CD8-positive, alpha-beta memory T cell (primary cell): Measurements from ENCODE around the gene FAM83G. TPM values are rescaled to one million over a fixed set of nuclear protein-coding genes. Genes with fewer than 3 reads are reported as not detected.

Experiments
- CTCF ChIA-PET: fragments of 350-600 bp; sonication (Branson Sonifier 250); formaldehyde crosslinking; loops from one replicate; lab custom pipeline; 2021; ENCODE audit warnings: antibody characterized with exemption; lab: Charles Lee
- POLR2A ChIA-PET: fragments of 350-600 bp; sonication (Branson Sonifier 250); formaldehyde crosslinking; loops from one replicate; lab custom pipeline; 2021; ENCODE audit warnings: antibody characterized with exemption; lab: Charles Lee
- DNase-seq, 5 donors: peaks; one replicate each; pipeline versions ENCODE4 v3.0.0 to v3.0.0-alpha.2; 2020 to 2022; ENCODE audit warnings: mixed read lengths in 1 of 5
- H3K27ac ChIP-seq: one replicate; pipeline ENCODE4 v1.7.0; 2013; ENCODE audit warnings: low read depth, mild to moderate bottlenecking, low read length, moderate library complexity
- H3K27me3 ChIP-seq: 2 replicates; pipeline ENCODE4 v1.7.0; 2013; ENCODE audit warnings: low read length, mild to moderate bottlenecking; ENCODE audit not compliant: insufficient read depth, poor library complexity, severe bottlenecking
- H3K36me3 ChIP-seq: 2 replicates; pipeline ENCODE4 v1.7.0; 2013; ENCODE audit warnings: mild to moderate bottlenecking, low read length, moderate library complexity; ENCODE audit not compliant: insufficient read depth
- H3K4me1 ChIP-seq: 2 replicates; pipeline ENCODE4 v1.7.0; 2013; ENCODE audit warnings: mild to moderate bottlenecking, low read length, moderate library complexity; ENCODE audit not compliant: insufficient read depth
- H3K4me3 ChIP-seq: 2 replicates; pipeline ENCODE4 v1.7.0; 2013; ENCODE audit warnings: mild to moderate bottlenecking, low read length
- H3K9me3 ChIP-seq: 2 replicates; pipeline ENCODE4 v1.7.0; 2013; ENCODE audit warnings: mild to moderate bottlenecking, low read length
- H3K27ac Mint-ChIP-seq, 8 donors: one replicate each; pipeline ENCODE4 v1.8.0; 2020 to 2021; ENCODE audit warnings: mixed read lengths in 8 of 8, mild to moderate bottlenecking in 6 of 8, inconsistent platforms in 3 of 8, moderate library complexity in 3 of 8
- H3K27me3 Mint-ChIP-seq, 2 donors: one replicate each; pipeline ENCODE4 v1.8.0; 2020 to 2021; ENCODE audit warnings: mixed read lengths in 2 of 2, mild to moderate bottlenecking in 1 of 2, moderate library complexity in 1 of 2
- H3K36me3 Mint-ChIP-seq, 3 donors: one replicate each; pipeline ENCODE4 v1.8.0; 2020 to 2021; ENCODE audit warnings: mixed read lengths in 3 of 3, inconsistent platforms in 1 of 3, mild to moderate bottlenecking in 1 of 3
- H3K4me1 Mint-ChIP-seq, 3 donors: one replicate each; pipeline ENCODE4 v1.8.0; 2020 to 2021; ENCODE audit warnings: mixed read lengths in 3 of 3, inconsistent platforms in 1 of 3, mild to moderate bottlenecking in 1 of 3
- H3K4me3 Mint-ChIP-seq, 7 donors: one replicate each; pipeline ENCODE4 v1.8.0; 2020 to 2021; ENCODE audit warnings: mixed read lengths in 7 of 7, mild to moderate bottlenecking in 6 of 7, moderate library complexity in 4 of 7, inconsistent platforms in 2 of 7
- H3K9me3 Mint-ChIP-seq, 5 donors: one replicate each; pipeline ENCODE4 v1.8.0; 2020 to 2022; ENCODE audit warnings: mixed read lengths in 5 of 5, mild to moderate bottlenecking in 3 of 5, moderate library complexity in 2 of 5, inconsistent platforms in 1 of 5
- polyA plus RNA-seq: library from polyadenylated mRNA; unstranded; fragments of 300-500 nt; fragmentation: Illumina TruSeq; gene quantifications from one replicate; pipeline ENCODE4 v1.2.3, GENCODE V29; 2021
- total RNA-seq, 2 experiments: library from RNA; stranded (reverse); gene quantifications; one replicate each; pipeline ENCODE4 v1.2.3, GENCODE V29; 2021

The FAM83G gene
- total and polyA plus RNA-seq, 3 experiments from 2014 or later: 7.3 to 14.6 (median 13.1) TPM

DNA sequence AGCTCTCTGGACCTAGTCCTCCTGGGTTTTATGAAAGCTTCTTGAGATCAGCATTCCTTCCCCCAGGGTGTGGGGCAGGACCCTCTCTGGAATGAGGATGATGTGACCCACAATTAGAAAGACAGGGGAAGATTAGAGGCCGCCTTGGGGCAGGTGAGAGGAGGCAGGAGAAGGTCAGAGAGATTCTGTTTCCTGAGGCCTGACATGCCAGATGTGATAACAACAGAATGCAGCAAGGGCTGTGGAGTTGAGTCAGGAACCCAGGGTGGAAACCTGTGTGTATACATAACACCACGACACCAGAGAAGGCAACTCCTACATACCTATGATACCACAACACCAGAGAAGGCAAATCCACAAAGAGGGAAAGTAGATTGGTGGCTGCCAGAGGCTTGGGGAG lies 58.0 kb downstream of the FAM83G start:
- no peaks in the 10 kb centered on the region for H3K4me1 ChIP-seq
- no peaks in the 10 kb centered on the region for H3K9me3 ChIP-seq
- no peak for DNase-seq
- peaks cover 0 to 2% (median 0%) of the 10 kb centered on the region in 3 donors for H3K36me3 Mint-ChIP-seq
- CTCF ChIA-PET: interaction anchor here (3.0 kb wide), 1 partner anchor 14 kb away, joined by 11 read pairs; no protein-coding TSS in a partner anchor
- no peak overlapping the region for H3K4me3 ChIP-seq
- H3K9me3 Mint-ChIP-seq: no peaks in the 10 kb centered on the region
- no peaks in the 10 kb centered on the region for H3K27me3 ChIP-seq
- no peak overlapping the region for H3K4me3 Mint-ChIP-seq
- H3K36me3 ChIP-seq: no peaks in the 10 kb centered on the region
- no peak overlapping the region for H3K27ac ChIP-seq
- H3K4me1 Mint-ChIP-seq: no peaks in the 10 kb centered on the region
- H3K27me3 Mint-ChIP-seq: peaks cover 6 to 10% of the 10 kb centered on the region in 2 donors
- no peak overlapping the region for H3K27ac Mint-ChIP-seq
- POLR2A ChIA-PET: no interaction called here

- peaks cover 5 to 6% of the 10 kb centered on the region in 2 donors for H3K27me3 Mint-ChIP-seq
- H3K9me3 Mint-ChIP-seq: no peaks in the 10 kb centered on the region
- H3K4me3 Mint-ChIP-seq: no peak overlapping the region
- ChIA-PET POLR2A (no interaction called here), CTCF (interaction anchor here (1.2 to 1.8 kb wide), 2 partner anchors 12 to 16 kb away, joined by 5 read pairs; no protein-coding TSS in a partner anchor)
- Histone ChIP-seq H3K4me1 (no peaks in the 10 kb centered on the region), H3K9me3 (no peaks in the 10 kb centered on the region), H3K4me3 (no peak overlapping the region), H3K36me3 (no peaks in the 10 kb centered on the region), H3K27me3 (no peaks in the 10 kb centered on the region), H3K27ac (no peak overlapping the region)
- no peak overlapping the region for H3K27ac Mint-ChIP-seq
- no peaks in the 10 kb centered on the region for H3K4me1 Mint-ChIP-seq
- no peak for DNase-seq
- peaks cover 0 to 2% (median 0%) of the 10 kb centered on the region in 3 donors for H3K36me3 Mint-ChIP-seq
Observed at GRCh38 chr17:18944646-18945045, 59.9 kb downstream of the FAM83G start.

- Histone ChIP-seq H3K36me3 (no peaks in the 10 kb centered on the region), H3K4me3 (no peak overlapping the region), H3K9me3 (no peaks in the 10 kb centered on the region), H3K4me1 (no peaks in the 10 kb centered on the region), H3K27ac (no peak overlapping the region), H3K27me3 (no peaks in the 10 kb centered on the region)
- Mint-ChIP-seq H3K27ac (no peak overlapping the region), H3K36me3 (peaks cover 0 to 3% (median 0%) of the 10 kb centered on the region in 3 donors), H3K27me3 (peaks cover 1 to 5% of the 10 kb centered on the region in 2 donors), H3K4me3 (no peak overlapping the region), H3K9me3 (no peaks in the 10 kb centered on the region), H3K4me1 (peaks cover 0 to under 1% (median 0%) of the 10 kb centered on the region in 3 donors)
- DNase-seq: no peak
- ChIA-PET POLR2A (interaction anchor here (0.7 kb wide), 1 partner anchor 23 kb away, joined by 4 read pairs; no protein-coding TSS in a partner anchor), CTCF (interaction anchor here (1.1 to 1.6 kb wide), 3 partner anchors 10 to 22 kb away, joined by 3 to 5 read pairs (median 4); no protein-coding TSS in a partner anchor)
Observed at GRCh38 chr17:18938692-18939023, 65.9 kb downstream of the FAM83G start.

- H3K27me3 Mint-ChIP-seq: peaks cover 1 to 5% of the 10 kb centered on the region in 2 donors
- H3K4me3 ChIP-seq: no peak overlapping the region
- H3K27me3 ChIP-seq: no peaks in the 10 kb centered on the region
- ChIA-PET CTCF (interaction anchor here (1.1 to 1.6 kb wide), 2 partner anchors 14 to 23 kb away, joined by 3 to 5 read pairs; no protein-coding TSS in a partner anchor), POLR2A (no interaction called here)
- H3K36me3 ChIP-seq: no peaks in the 10 kb centered on the region
- peaks cover 0 to 3% (median 0%) of the 10 kb centered on the region in 3 donors for H3K36me3 Mint-ChIP-seq
- no peak overlapping the region for H3K27ac Mint-ChIP-seq
- H3K27ac ChIP-seq: no peak overlapping the region
- no peak overlapping the region for H3K4me3 Mint-ChIP-seq
- no peak for DNase-seq
- no peaks in the 10 kb centered on the region for H3K9me3 Mint-ChIP-seq
- H3K4me1 Mint-ChIP-seq: peaks cover 4 to 5% (median 5%) of the 10 kb centered on the region in 3 donors
- peaks cover 3% of the 10 kb centered on the region for H3K4me1 ChIP-seq
- H3K9me3 ChIP-seq: no peaks in the 10 kb centered on the region
Observed at GRCh38 chr17:18937981-18938691, 66.4 kb downstream of the FAM83G start.

GRCh38 chr17:18933102-18934058 lies 71.2 kb downstream of the FAM83G start:
- POLR2A ChIA-PET: no interaction called here
- H3K36me3 ChIP-seq: peaks cover 23% of the 10 kb centered on the region
- H3K4me1 ChIP-seq: peaks cover 15% of the 10 kb centered on the region
- Mint-ChIP-seq H3K27ac (peak overlapping the region in 4 of 8 donors; percentile 28 to 80 (median 32)), H3K27me3 (no peaks in the 10 kb centered on the region), H3K4me1 (peaks cover 11 to 17% (median 16%) of the 10 kb centered on the region in 3 donors), H3K4me3 (no peak overlapping the region), H3K9me3 (no peaks in the 10 kb centered on the region), H3K36me3 (peaks cover 12 to 34% (median 16%) of the 10 kb centered on the region in 3 donors)
- no peaks in the 10 kb centered on the region for H3K9me3 ChIP-seq
- no peak overlapping the region for H3K27ac ChIP-seq
- CTCF ChIA-PET: interaction anchor here (0.9 to 1.1 kb wide), 2 partner anchors 11 to 15 kb away, joined by 3 to 5 read pairs; no protein-coding TSS in a partner anchor
- H3K27me3 ChIP-seq: no peaks in the 10 kb centered on the region
- H3K4me3 ChIP-seq: no peak overlapping the region
- DNase-seq: no peak

DNA sequence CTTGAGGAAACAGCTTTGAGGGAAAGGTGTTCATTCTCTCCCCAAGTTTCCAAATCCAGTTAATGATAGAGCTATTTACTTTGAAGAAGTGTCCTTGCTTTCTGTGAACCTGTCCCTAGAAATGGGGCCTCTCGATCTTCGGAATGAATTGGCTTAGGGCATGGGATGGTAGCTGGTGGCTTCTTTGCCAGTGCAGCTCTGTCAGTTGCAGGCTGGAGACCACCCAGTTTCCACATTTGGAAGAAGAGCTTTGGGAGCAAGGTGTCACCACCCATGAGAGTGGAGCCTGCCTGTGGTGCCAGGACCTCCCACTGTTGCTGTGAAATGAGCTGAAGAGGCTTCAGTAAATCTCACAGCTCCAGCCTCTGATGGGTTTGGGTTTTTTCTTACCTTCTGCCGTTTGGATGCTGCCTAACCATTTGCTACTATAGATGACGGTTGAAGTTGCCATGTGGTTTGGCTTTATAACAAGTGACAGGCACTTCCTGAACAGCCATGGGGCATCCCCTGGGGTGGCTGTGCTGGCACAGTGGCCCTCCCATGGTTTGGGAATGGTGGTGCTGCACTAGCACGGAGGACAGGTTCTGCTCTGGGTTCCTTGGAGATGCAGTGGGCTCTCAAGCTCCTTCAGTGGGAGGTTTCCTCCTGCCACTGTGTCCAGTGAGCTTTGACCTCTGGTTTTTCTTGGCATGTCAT lies 72.1 kb downstream of the FAM83G start:
- H3K27ac ChIP-seq: no peak overlapping the region
- DNase-seq: peak in 1 of 5 donors; percentile 43
- Mint-ChIP-seq H3K4me1 (peaks cover 11 to 17% (median 16%) of the 10 kb centered on the region in 3 donors), H3K27ac (peak overlapping the region in 4 of 8 donors; percentile 33 to 80 (median 50)), H3K36me3 (peaks cover 14 to 39% (median 16%) of the 10 kb centered on the region in 3 donors), H3K9me3 (no peaks in the 10 kb centered on the region), H3K4me3 (no peak overlapping the region), H3K27me3 (no peaks in the 10 kb centered on the region)
- H3K36me3 ChIP-seq: peaks cover 24% of the 10 kb centered on the region
- no peaks in the 10 kb centered on the region for H3K27me3 ChIP-seq
- H3K9me3 ChIP-seq: no peaks in the 10 kb centered on the region
- no peak overlapping the region for H3K4me3 ChIP-seq
- H3K4me1 ChIP-seq: peaks cover 15% of the 10 kb centered on the region
- ChIA-PET POLR2A (no interaction called here), CTCF (interaction anchor here (0.9 to 1.1 kb wide), 2 partner anchors 12 to 16 kb away, joined by 3 to 5 read pairs; no protein-coding TSS in a partner anchor)

GRCh38 chr17:18928628-18929125 lies 75.9 kb downstream of the FAM83G start:
- no peak for DNase-seq
- Histone ChIP-seq H3K4me1 (peaks cover 40% of the 10 kb centered on the region), H3K9me3 (no peaks in the 10 kb centered on the region), H3K4me3 (no peak overlapping the region), H3K27me3 (no peaks in the 10 kb centered on the region), H3K27ac (no peak overlapping the region), H3K36me3 (peaks cover 24% of the 10 kb centered on the region)
- ChIA-PET POLR2A (no interaction called here), CTCF (no interaction called here)
- Mint-ChIP-seq H3K27me3 (no peaks in the 10 kb centered on the region), H3K36me3 (peaks cover 18 to 57% (median 18%) of the 10 kb centered on the region in 3 donors), H3K4me1 (peaks cover 21 to 31% (median 29%) of the 10 kb centered on the region in 3 donors), H3K4me3 (no peak overlapping the region), H3K27ac (peak overlapping the region in 1 of 8 donors; percentile 11), H3K9me3 (no peaks in the 10 kb centered on the region)
